Measurements from ENCODE around the gene LEP.

- TF ChIP-seq, protein P1, sequence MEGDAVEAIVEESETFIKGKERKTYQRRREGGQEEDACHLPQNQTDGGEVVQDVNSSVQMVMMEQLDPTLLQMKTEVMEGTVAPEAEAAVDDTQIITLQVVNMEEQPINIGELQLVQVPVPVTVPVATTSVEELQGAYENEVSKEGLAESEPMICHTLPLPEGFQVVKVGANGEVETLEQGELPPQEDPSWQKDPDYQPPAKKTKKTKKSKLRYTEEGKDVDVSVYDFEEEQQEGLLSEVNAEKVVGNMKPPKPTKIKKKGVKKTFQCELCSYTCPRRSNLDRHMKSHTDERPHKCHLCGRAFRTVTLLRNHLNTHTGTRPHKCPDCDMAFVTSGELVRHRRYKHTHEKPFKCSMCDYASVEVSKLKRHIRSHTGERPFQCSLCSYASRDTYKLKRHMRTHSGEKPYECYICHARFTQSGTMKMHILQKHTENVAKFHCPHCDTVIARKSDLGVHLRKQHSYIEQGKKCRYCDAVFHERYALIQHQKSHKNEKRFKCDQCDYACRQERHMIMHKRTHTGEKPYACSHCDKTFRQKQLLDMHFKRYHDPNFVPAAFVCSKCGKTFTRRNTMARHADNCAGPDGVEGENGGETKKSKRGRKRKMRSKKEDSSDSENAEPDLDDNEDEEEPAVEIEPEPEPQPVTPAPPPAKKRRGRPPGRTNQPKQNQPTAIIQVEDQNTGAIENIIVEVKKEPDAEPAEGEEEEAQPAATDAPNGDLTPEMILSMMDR (IDR thresholded peaks at IDR 0.05; ENCODE audit: borderline replicate concordance, extremely low read depth, low read length, poor library complexity, severe bottlenecking) = no peak
- no peak for TF ChIP-seq EZH2 (IDR thresholded peaks at IDR 0.05; ENCODE audit: borderline replicate concordance, low read depth, low read length, severe bottlenecking)
Measured at GRCh38 chr7:128247108-128247507, 6.0 kb downstream of the LEP start.

All from DND-41 (cell line).